UCSD-AML1 (cell line): ENCODE results near the gene FOXJ3.
A peak's percentile ranks its signal among the peaks of the same experiment; 100 is the strongest.

Experiments
- DNase-seq: peaks from one replicate; lab custom pipeline; 2025; ENCODE audit not compliant: unreplicated experiment; lab: John Stamatoyannopoulos, UW

FOXJ3 gene

DNA sequence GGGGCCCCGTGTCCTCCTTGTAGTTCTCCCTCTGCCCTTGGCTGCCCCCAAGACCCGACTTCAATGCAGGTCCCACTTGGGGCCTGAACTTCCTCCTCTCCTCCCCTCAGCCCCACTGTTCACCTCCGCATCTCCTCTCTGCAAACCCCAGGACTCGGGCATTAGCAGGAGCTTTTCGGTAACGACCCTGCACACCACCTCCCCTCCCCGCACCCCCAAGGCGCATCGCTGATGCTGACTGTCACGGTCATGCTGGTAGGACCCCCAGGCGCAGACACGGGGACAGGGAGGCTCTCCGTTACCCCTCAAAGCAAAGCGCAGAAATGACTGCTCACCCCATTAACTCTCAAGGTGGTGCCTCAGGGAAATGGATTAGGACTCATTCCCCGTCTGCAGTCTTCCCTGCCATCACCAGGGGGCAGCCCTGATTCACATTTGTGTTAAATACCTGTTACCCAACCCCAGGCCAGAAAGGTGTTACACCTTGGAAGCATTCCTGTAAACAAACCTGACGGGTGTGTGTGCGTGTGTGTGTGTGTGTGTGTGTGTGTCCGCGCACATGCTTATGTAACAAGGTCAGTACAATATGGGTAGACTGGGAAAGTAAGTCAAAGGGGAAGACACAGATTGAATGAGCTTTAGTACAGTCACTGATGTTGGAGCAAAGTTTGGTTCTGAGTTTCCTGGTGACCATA, 188.3 kb downstream of the FOXJ3 start:
- DNase-seq, result peak; percentile 55

DNA sequence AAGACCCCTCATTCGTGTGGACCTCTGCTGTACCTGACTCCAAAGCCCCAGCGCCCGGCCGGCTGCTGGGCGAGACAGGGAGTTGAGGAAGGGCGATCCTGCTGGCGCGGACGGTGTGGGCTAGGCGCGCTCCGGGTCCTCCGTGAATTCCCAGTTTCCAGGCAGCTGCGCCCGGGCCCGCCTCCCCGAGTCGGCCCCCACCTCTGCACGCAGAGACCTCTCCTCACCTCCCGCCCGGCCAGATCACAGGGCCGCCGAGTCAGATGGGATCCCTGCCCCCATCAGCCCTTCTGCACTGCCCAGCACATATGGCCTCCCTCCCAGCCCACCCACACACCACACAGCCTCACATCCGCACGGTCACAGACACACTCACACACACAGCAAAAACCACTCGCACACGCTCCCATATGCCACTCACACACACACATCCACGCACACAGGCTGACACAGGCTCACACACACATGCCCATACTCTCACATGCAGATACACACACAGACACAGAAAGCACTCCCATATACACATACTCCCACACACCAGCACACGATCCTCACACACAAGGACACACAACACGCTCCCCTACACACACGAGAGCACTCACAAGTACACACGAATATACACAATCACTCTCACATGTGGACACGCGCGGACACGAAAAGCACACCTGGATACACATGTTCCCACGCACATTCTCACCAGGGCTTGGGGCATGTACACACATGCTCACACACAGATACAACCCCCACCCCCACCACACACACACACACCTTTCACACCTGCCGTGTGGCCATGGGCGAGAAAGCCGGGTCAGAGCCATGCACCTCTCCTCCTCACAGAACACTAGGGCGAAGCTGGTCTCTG, 189.0 kb downstream of the FOXJ3 start:
- DNase-seq, result no peak

DNA sequence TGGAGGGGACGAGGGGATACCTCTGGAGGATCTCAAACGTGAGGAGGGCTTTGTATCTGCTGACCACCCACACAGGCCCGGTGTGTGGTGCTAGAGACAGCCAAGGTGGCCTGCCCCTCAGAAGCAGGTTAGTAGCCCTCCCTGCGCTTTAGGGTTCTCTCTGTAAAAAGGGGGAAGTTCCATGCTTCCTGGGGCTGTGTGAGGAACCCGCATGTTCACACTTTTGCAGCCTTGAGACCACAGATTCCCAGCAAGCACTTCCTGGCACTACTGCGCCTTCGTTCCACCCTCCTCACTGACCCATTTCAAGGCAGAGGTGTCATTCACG, 189.7 kb downstream of the FOXJ3 start:
- DNase-seq, result peak; percentile 52

DNA sequence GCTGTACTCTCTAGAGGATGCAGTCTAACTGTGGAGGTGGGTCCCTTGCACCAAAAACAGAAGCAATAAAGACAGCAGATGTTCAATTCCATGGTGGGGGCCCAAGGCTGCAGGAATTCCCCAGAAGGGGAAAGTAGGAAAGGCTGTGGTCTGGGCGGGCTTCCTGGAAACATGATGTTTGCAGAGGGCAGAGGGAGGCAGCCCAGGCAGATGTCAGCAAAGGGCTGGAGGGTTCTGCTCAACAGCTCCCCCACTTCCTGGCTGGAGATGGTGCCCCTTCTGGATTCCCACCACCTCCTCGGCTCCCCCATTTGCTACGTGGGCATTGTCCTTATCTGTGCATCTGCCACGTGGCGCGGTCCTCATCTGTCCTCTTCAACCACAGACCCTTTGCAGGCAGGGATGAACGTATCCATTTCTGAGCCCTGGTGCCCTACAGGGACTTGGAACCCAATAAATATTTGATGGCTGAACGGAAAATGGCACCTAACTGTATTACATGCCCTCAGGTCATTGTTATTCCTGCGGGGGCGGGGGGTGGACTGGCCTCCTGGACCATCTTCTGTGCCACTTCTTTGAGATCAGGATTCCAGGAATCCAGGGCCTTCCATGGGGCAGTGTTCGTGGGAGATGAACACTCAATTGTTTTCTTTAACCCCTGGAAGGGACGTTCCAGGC, 190.2 kb downstream of the FOXJ3 start:
- DNase-seq, result peak; percentile 55

DNA sequence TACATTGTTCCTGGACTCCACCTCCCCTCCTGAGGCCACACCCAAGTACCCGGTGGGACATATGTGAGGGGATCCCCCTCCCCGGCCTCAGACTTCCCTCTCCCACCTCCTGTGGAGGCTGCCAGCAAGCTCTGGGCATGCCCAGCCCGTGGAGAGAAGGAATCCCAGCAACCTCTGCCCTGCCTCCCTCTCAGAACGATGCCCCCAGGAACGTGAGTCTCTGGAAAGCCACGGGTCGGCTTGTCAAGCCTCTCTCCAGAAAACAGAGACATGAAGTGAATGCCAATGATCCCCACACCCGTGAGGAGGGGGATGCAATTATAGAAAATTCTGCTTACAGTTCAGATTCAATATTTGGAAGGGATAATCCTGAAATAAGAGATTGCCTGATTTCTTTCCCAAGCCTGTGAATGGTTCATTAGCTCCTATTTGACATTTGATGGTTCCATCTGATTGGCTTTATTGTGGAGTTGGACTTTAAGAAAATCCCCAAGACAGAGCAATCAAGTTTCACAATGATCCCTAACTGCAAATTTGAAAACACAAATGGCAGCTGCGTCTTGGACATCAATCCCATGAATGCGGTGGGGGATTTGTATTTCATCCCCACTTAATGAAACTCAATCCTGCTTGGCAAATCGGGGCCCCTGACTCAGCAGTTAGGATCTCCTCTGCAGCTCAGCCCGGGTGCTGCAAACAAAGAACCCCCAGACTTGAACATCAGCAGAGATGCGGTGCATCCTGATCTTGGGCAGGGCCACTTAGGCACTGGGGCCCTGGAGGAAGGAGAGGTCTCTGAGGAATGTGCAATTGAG, 190.9 kb downstream of the FOXJ3 start:
- no peak for DNase-seq

DNA sequence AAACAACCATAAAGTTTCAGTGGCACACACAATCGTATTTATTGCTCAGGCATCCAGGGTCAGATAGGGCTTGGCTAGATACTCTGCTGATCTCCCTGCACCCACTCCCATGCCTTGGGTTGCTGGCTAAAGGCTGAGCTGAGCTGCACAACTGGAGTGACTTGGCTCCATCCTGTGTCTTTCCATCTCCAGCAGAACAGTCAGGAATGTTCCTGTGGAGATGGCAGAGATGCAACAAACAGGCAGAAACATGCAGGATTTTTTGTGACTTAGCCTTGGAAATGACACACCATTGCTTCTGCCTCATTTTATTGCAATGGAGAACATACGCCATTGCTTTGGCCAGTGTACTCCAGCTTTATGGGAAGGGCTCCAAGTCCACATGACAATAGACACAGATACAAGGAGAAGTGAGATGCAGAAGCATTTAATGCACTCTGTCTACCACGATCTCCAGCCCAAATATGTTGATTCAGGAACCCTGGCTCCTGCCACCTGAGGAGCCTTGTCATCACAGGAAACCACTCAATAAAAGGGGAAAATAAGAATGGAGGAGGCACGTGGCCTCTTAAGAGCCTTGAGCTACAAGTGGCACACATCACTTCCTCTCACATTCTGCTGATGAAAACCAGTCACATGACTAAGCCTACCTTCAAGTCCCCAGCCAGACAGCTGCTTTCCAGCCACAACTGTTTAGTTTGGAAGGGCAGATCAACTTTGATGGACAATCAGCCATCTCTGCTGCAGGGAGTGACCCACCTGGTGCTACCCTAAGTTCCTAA, 191.9 kb downstream of the FOXJ3 start:
- no peak for DNase-seq

DNA sequence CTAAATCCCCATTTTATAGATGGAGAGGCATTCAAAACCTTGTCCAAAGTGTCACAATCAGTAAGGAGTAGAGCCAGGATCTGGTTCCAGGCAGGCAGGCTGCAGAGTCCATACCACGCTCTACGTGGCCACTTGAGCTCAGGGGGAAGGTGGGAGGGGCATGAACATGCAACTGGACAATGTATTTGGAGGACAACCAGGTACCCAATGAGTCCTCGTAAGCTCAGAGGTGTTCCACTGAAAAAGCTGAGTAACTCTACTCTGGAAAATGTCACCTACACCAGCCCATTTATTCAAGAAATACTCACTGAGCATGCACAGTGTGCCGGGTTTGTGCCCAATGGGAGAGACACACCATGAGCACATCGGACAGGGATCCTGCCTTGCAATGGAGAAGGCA, 193.1 kb downstream of the FOXJ3 start:
- DNase-seq, result no peak

DNA sequence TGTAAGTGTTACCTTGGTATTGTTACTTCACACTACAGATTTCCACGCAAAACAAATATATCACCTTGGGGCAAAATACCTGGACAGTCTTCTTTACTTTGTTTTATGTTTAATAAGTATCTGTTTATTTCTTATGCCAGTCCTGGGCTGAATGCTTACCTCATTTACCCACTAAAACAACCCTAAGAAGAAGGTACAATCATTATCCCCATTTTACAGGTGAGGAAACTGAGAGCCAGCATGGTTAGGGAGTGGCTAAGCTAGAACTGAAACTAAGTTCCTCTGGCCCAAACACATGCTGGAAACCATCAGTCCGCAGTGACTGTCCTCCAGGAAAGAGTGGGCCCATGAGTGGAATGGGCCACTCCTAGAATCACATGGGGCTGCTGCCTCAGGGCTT, 194.8 kb downstream of the FOXJ3 start:
- no peak for DNase-seq

DNA sequence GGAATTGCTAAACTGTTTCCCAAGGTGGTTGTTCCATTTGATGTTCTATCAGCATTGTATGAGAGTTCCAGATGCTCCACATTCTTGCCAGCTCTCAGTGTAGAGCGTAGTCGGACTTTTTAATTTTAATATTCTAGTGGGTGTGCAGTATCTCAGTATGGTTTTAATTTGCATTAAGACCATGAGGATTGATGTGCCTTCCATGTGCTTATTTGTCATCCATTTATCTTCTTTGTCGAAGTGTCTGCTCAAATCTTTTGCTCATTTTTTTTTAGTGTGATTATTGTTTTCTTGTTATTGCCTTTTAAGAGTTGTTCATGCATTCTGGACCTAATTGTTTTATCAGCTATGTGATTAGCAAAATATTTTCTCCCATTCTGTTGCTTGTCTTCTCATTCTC, 195.6 kb downstream of the FOXJ3 start:
- no peak for DNase-seq

DNA sequence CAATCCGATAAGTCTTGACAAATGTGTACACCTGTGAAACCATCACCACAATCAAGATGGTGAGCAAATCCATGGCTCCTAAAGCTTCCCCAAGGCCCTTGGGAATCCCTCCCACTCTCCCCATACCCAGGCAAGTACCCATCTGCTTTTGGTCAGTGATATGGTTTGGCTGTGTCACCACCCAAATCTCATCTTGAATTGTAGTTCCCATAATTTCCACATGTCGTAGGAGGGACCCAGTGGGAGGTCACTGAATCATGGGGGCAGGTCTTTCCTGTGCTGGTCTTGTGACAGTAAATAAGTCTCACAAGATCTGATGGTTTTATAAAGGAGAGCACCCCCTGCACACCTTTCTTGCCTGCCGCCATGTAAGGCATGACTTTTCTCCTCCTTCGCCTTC, 196.4 kb downstream of the FOXJ3 start:
- DNase-seq, result no peak

DNA sequence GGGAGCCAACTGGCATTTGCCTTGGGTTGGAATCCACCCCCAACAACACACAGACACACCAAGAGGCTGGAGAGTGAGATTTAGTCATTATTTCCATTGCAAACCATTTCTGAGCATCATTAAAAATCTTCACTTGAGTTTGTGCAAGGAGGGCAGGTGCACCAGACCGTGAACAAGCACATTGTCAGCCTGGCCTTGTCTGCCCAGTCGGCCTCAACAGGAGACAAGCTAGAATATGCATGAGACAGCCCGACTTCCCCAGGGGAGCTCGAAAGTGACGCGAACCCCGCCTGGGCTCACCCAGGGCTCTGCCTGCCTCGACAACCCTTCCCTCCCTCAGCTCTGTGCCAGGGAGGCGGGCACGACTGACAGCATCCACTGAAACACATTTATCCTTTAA, 197.3 kb downstream of the FOXJ3 start:
- DNase-seq, result no peak

DNA sequence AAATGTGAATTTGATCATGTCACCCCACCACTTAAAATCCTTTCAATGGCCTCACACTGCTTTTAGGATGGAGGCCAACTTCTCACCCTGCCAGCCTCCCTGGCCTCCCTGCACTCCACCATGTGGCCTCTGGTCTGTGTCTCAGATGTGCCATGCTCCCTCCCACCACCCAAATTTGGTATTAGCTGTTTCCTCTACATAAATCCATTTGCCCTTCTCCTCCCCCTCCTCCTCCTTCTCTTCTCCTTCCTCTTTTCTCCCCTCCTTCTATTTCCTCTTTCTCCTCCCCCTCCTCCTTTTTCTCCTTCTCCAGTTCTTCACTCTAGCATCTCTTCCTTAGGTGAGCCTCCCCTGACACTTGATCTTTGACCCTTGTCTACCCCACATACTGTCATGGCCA, 198.6 kb downstream of the FOXJ3 start:
- DNase-seq, result no peak

DNA sequence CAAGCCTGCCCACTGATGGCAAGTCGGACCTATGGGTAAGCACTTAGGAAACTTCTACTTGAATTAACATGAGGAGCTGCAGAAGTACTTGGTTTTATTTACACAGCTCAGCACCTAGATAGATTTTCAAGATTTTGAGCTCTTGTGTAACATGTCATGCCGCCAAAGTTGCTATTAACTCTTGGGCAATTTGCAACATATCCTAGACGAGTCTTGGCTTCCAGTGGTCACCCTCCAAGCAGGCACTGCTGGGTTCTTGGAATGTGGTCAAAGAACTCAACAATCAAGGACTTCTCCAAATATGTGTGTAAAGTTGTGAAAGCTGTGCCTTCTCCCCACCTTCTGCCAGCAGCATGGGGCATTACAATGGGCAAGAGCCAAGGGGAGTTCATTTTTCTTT, 199.6 kb downstream of the FOXJ3 start:
- DNase-seq, result no peak

DNA sequence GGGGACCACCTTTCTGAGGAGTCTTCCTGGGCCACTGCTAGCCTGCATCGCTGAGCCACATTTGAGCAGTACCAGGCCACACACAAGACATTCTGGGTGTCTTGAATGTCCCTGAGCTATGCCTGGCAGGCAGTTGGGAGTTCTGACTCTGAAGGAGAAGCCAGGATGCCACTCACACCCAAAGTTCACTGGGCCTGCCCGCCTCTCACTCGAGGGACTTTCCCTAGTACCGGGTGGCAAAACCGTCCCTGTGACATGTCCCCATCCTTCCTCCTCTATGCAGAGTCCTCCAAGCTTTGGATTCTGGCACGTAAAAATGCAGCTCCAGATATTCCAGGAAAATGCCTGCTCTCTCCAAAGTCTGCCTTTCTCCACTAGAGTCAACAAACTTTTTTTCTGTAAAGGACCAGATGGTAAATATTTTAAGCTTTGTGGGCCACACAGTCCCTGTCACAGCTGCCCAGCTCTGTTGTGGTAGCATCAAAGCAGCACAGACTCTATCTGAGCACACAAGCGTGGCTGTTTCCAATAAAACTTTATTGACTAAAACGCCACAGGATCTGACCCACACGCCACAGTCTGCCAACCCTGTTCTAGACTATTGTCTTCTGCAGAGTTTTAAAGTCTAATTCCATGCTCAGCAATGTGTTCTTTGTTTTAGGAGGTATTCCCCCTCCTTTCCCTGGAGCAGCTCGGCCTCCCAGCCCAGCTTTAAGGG, 201.1 kb downstream of the FOXJ3 start:
- DNase-seq, result no peak

DNA sequence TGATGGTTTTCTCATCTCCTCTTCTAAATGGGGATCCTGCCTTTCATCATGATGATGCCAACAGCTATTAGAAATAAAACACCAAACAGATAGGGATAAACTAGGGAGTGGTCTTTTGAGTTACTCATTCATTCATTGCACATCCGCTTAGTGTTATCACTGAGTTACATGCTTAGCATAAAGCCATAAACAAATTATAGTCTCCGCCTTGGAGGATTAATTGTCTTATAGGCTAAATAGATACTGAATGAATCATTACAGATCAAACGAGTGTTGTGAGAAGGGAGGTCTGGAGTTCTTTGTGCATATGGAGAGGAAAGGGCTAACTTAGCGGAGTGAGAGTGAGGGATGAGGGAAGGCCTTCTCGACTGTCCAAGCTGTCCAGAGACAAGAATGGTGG, 201.6 kb downstream of the FOXJ3 start:
- DNase-seq, result no peak

DNA sequence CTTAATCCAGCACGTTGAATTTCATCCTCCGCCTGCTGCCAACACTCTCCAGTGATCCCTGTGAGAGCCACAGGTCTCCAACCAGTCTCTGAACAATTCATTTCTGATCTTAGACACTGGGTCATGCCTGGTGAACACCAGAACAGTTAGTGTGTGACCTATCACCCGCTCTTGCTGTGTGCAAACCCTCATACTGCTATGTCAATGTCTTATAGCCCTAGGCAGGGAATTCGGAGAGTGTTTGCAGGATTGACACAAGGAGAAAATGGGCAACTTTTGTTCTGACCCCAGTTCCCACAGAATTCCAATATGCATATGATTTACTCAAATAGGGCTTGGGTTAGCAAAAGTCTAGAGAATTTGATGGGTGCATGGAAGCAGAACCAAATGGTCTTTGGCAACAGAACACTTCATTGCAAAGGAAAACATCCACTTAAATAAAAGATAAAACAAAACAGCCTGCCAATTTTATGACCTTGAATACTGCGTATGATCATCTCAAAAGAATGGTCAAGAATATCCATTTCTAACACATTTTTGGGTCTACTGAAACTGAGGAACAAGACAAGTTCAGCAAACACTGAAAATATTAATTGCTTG, 204.9 kb downstream of the FOXJ3 start:
- no peak for DNase-seq

DNA sequence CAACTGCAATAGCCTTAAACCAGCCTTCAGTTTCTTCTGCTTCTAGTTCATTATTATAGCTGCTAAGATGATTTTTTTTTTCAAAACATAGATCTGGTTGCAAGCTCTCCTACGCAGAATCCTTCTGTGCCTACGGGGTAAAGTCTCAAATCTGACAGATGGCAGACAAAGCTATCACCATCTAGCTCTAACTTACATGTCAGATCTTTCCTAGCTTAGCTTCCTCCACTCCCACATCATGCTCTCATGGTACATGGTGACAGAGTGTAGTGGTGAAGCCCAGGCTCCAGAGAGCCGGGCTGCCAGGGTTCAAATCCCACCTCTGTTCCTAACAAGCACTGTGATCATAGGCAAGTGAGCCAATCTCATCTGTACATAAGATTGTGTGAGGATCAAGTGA, 206.1 kb downstream of the FOXJ3 start:
- DNase-seq, result no peak

DNA sequence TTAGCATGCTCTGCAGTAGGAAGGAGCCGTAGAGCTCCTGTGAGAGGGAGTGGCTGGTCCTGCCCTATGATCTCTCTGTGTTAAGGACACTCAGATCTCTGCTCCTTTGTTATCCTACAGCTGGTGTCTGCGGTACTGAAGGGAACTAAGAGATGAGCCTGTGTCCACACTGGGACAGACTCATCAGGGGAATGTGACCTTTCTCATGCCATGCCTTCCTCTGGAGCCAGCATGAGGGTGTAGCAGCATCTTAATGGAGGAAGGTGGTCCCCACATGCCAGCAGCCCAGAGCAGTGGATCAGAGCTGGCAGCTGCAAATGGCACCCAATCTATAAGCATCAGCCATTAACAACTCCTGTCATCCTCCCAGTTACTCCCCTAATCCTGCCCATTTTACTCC, 206.5 kb downstream of the FOXJ3 start:
- no peak for DNase-seq

DNA sequence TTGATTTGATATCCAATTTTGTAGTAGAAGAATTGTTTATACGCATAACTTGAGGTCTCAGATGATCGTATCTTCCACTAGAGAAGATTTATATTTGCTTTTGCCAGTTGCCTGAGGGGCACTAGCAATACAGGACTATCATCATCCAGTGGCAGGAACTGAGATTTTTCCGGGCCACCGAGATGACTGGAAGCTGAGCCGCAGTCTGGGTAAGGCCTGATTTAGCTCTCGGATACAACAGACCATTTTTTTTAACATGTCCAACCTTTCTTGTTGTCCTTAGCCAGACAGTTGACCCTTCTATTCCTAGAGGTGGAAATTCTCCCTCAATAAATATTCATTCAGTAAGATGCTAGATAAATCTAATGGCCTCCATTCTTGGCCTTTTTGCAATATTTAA, 207.3 kb downstream of the FOXJ3 start:
- no peak for DNase-seq
